CD4-positive, alpha-beta T cell treated with Interleukin-2 at 100 ng/mL for 4 hours (primary cell): ENCODE measurements around the gene TLX2.
"Not testable (repeated sequence)": the region's sequence is repeated elsewhere in the genome, so short reads cannot be mapped to it uniquely, and the experiment has no call there.

ENCODE experiments used
- DNase-seq: peaks from one replicate; pipeline ENCODE4 v3.0.0-alpha.2; 2020; ENCODE audit warnings: low spot score

Gene TLX2

GRCh38 chr2:74554820-74555531 lies 40.7 kb downstream of the TLX2 start:
- DNase-seq = peak; percentile 34

GRCh38 chr2:74555610-74556103 lies 41.4 kb downstream of the TLX2 start:
- DNase-seq = no peak

- no peak for DNase-seq
These were observed 41.9 kb downstream of the TLX2 start for GRCh38 chr2:74556159-74556558.

- DNase-seq = no peak
These were observed 42.7 kb downstream of the TLX2 start for GRCh38 chr2:74556831-74557370.

- no peak for DNase-seq
These were observed 44.3 kb downstream of the TLX2 start for GRCh38 chr2:74558284-74559230.

GRCh38 chr2:74559912-74560311 lies 45.7 kb downstream of the TLX2 start:
- no peak for DNase-seq

GRCh38 chr2:74560591-74560990 lies 46.3 kb downstream of the TLX2 start:
- DNase-seq = no peak

GRCh38 chr2:74561022-74561421 lies 46.8 kb downstream of the TLX2 start:
- DNase-seq = not testable (repeated sequence)

GRCh38 chr2:74562126-74562775 lies 48.0 kb downstream of the TLX2 start:
- DNase-seq = no peak

- DNase-seq = no peak
These were observed 50.0 kb downstream of the TLX2 start for GRCh38 chr2:74564222-74564621.

GRCh38 chr2:74566076-74566753 lies 52.0 kb downstream of the TLX2 start:
- DNase-seq = no peak

GRCh38 chr2:74566754-74567085 lies 52.5 kb downstream of the TLX2 start:
- no peak for DNase-seq
